Measurements from ENCODE around the gene PTPN23. TPM values are rescaled to one million over a fixed set of nuclear protein-coding genes. Genes with fewer than 3 reads are reported as not detected.

PTPN23 gene
- polyA plus RNA-seq (2012; ENCODE audit: insufficient read depth, insufficient read length, low read depth): 33.7 TPM

- H3K36me3 ChIP-seq: no peaks in the 10 kb centered on the region
- no peaks in the 10 kb centered on the region for H3K4me1 ChIP-seq
- H3K27me3 ChIP-seq: no peaks in the 10 kb centered on the region
- H3K4me3 ChIP-seq (ENCODE audit: low read depth, low read length): peak within 1 kb of the TSS; percentile 78
- TF ChIP-seq CTCF (IDR thresholded peaks at IDR 0.05; ENCODE audit: low read depth, low read length): no peak
- peak; percentile 95 for DNase-seq
- no peaks in the 10 kb centered on the region for H3K9me3 ChIP-seq
Measured at GRCh38 chr3:47380601-47381316, at the start of gene PTPN23. Gene PTPN23, plus strand, starts transcription at chr3:47381021. Its CDS starts 76 bp downstream, at chr3:47381097.

- DNase-seq: no peak
- H3K27me3 ChIP-seq: no peaks in the 10 kb centered on the region
- no peak overlapping the region for H3K4me3 ChIP-seq (ENCODE audit: low read depth, low read length)
- H3K4me1 ChIP-seq: no peaks in the 10 kb centered on the region
- no peaks in the 10 kb centered on the region for H3K36me3 ChIP-seq
- no peaks in the 10 kb centered on the region for H3K9me3 ChIP-seq
- TF ChIP-seq CTCF (IDR thresholded peaks at IDR 0.05; ENCODE audit: low read depth, low read length): no peak
Measured at GRCh38 chr3:47333907-47334306, 46.9 kb upstream of the PTPN23 start.

GRCh38 chr3:47337656-47338055 is 43.2 kb upstream of the PTPN23 start:
- no peak for TF ChIP-seq CTCF (IDR thresholded peaks at IDR 0.05; ENCODE audit: low read depth, low read length)
- Histone ChIP-seq H3K36me3 (no peaks in the 10 kb centered on the region), H3K4me1 (no peaks in the 10 kb centered on the region), H3K4me3 (ENCODE audit: low read depth, low read length) (no peak overlapping the region), H3K9me3 (no peaks in the 10 kb centered on the region), H3K27me3 (no peaks in the 10 kb centered on the region)
- no peak for DNase-seq

GRCh38 chr3:47339951-47340350 is 40.9 kb upstream of the PTPN23 start:
- TF ChIP-seq CTCF (IDR thresholded peaks at IDR 0.05; ENCODE audit: low read depth, low read length): no peak
- H3K9me3 ChIP-seq: no peaks in the 10 kb centered on the region
- no peaks in the 10 kb centered on the region; the same call in 1 of the 2 replicates for H3K36me3 ChIP-seq
- no peak for DNase-seq
- H3K4me1 ChIP-seq: no peaks in the 10 kb centered on the region
- no peak overlapping the region for H3K4me3 ChIP-seq (ENCODE audit: low read depth, low read length)
- H3K27me3 ChIP-seq: no peaks in the 10 kb centered on the region

- no peak for DNase-seq
- Histone ChIP-seq H3K9me3 (no peaks in the 10 kb centered on the region), H3K4me3 (ENCODE audit: low read depth, low read length) (no peak overlapping the region), H3K4me1 (no peaks in the 10 kb centered on the region), H3K36me3 (no peaks in the 10 kb centered on the region; the same call in 1 of the 2 replicates), H3K27me3 (no peaks in the 10 kb centered on the region)
- no peak for TF ChIP-seq CTCF (IDR thresholded peaks at IDR 0.05; ENCODE audit: low read depth, low read length)
Measured at GRCh38 chr3:47340866-47341265, 40.0 kb upstream of the PTPN23 start.

- no peak for TF ChIP-seq CTCF (IDR thresholded peaks at IDR 0.05; ENCODE audit: low read depth, low read length)
- Histone ChIP-seq H3K27me3 (no peaks in the 10 kb centered on the region), H3K36me3 (no peaks in the 10 kb centered on the region; the same call in 1 of the 2 replicates), H3K4me3 (ENCODE audit: low read depth, low read length) (no peak overlapping the region), H3K4me1 (no peaks in the 10 kb centered on the region), H3K9me3 (no peaks in the 10 kb centered on the region)
- no peak for DNase-seq
Measured at GRCh38 chr3:47342151-47342550, 38.7 kb upstream of the PTPN23 start.

All from BE2C (cell line).